Muscle of leg (tissue), 11 donors: Measurements from ENCODE around the gene YPEL3. TPM values are rescaled to one million over a fixed set of nuclear protein-coding genes. Genes with fewer than 3 reads are reported as not detected.

Experiments
- DNase-seq: peaks from one replicate; pipeline ENCODE4 v3.0.0; 2013
- H3K27ac ChIP-seq: one replicate; pipeline ENCODE4 v1.5.1; 2013; ENCODE audit warnings: mild to moderate bottlenecking, low read length, control low read depth
- H3K27me3 ChIP-seq: one replicate; pipeline ENCODE4 v1.6.1; 2013; ENCODE audit warnings: low read length; ENCODE audit not compliant: control insufficient read depth, insufficient read depth
- H3K36me3 ChIP-seq: one replicate; pipeline ENCODE4 v1.6.1; 2013; ENCODE audit warnings: low read length; ENCODE audit not compliant: control insufficient read depth, insufficient read depth
- H3K4me1 ChIP-seq: one replicate; pipeline ENCODE4 v1.6.1; 2013; ENCODE audit warnings: low read length; ENCODE audit not compliant: control insufficient read depth, insufficient read depth
- H3K4me3 ChIP-seq: one replicate; pipeline ENCODE4 v1.5.1; 2013; ENCODE audit warnings: low read length, control low read depth
- H3K9me3 ChIP-seq: replicated peaks from 2 replicates; pipeline ENCODE4 v1.6.1; 2013; ENCODE audit warnings: low read depth, low read length; ENCODE audit not compliant: control insufficient read depth
- WGBS: methylation state at CpG from one replicate; pipeline ENCODE4 v1.1.5; 2013; ENCODE audit warnings: missing lambda C conversion rate; ENCODE audit not compliant: insufficient coverage; 5-methylcytosine and 5-hydroxymethylcytosine counted together
- polyA plus RNA-seq, 8 donors: library from polyadenylated mRNA; unstranded; fragments of 120-200 nt; gene quantifications; one replicate each; pipeline versions ENCODE4 v1.2.1 to v1.2.3, GENCODE V29; 2013; ENCODE audit warnings: inconsistent platforms in 1 of 8, low replicate concordance in 1 of 8; ENCODE audit not compliant: insufficient read length in 8 of 8, insufficient read depth in 1 of 8
- total RNA-seq: library from RNA; stranded (reverse); fragments of 120-200 nt; gene quantifications from one replicate; pipeline ENCODE4 v1.2.4, GENCODE V29; 2013

Gene YPEL3
- total and polyA plus RNA-seq, 9 donors, result 13.9 to 45.8 (median 27.8) TPM

DNA sequence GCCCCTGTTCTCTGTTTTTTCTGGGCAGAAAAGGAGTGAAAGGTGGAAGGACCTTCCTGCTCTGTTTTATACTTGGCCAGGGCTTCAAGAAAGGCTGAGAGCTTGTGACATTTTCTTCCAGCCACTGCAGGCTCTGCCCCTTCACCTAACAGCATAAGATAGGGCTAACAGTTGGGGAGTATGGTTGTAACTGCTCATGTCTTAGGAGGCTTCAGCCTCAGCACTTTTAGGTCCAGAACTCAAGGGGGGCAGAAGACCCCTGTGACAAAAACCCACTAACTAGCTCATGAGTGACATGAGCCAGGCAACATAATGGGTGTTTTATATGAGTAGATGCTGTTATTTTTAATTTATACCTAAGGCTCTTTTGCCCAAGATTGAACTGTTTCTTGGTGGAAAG, 25.5 kb downstream of the YPEL3 start:
- no peak for DNase-seq
- no peak overlapping the region for H3K27ac ChIP-seq
- no peaks in the 10 kb centered on the region for H3K9me3 ChIP-seq
- H3K36me3 ChIP-seq, result peaks cover 63% of the 10 kb centered on the region
- H3K27me3 ChIP-seq, result no peaks in the 10 kb centered on the region
- peaks cover 35% of the 10 kb centered on the region for H3K4me1 ChIP-seq
- no peak overlapping the region for H3K4me3 ChIP-seq

DNA sequence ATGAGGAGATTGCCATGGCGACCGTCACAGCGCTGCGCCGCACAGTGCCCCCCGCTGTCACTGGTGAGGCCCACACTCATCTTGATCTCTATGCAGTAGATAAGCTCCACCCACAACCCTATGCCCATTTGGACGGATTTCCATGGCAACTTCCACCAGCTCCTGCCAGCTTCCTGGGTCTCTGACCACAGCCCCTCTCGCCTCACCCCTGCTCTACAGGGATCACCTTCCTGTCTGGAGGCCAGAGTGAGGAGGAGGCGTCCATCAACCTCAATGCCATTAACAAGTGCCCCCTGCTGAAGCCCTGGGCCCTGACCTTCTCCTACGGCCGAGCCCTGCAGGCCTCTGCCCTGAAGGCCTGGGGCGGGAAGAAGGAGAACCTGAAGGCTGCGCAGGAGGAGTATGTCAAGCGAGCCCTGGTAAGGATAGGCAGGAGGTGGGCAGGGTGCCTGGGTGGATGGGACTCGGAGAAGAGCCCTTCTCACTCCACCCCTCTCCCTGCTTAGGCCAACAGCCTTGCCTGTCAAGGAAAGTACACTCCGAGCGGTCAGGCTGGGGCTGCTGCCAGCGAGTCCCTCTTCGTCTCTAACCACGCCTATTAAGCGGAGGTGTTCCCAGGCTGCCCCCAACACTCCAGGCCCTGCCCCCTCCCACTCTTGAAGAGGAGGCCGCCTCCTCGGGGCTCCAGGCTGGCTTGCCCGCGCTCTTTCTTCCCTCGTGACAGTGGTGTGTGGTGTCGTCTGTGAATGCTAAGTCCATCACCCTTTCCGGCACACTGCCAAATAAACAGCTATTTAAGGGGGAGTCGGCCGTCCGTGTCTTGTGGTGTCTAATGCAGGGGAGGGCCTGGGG, 26.2 kb downstream of the YPEL3 start:
- Histone ChIP-seq H3K9me3 (no peaks in the 10 kb centered on the region), H3K27ac (no peak overlapping the region), H3K4me3 (peak overlapping the region; percentile 2), H3K36me3 (peaks cover 63% of the 10 kb centered on the region), H3K27me3 (no peaks in the 10 kb centered on the region), H3K4me1 (peaks cover 32% of the 10 kb centered on the region)
- 69% methylated on average over 13 of the region's 31 CpGs for WGBS
- peak; percentile 47 for DNase-seq

DNA sequence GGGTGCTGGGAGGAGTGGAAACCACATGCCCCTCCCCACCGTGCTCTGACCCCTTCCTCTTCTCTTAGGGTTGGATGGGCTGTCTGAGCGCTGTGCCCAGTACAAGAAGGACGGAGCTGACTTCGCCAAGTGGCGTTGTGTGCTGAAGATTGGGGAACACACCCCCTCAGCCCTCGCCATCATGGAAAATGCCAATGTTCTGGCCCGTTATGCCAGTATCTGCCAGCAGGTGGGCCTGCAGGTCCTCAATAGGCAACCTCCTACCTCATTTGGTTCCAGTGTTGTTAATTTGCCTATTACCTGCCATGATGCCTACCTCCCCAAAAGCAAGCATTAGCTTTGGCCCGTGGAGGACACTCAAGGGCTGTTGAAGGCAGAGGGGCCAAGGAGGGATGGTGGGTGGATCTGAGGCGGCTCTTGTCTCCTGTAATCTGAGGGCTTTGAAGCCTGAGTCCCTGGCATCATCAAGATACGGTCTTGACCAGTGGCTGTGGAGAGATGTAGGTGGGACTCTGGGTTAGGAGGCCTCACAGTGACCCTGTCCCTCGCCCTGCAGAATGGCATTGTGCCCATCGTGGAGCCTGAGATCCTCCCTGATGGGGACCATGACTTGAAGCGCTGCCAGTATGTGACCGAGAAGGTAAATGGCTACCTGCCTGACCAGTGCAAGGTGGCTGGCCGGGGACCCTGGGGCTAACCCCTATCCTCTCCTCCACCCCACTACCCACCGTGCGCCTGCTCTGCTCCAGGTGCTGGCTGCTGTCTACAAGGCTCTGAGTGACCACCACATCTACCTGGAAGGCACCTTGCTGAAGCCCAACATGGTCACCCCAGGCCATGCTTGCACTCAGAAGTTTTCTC, 27.0 kb downstream of the YPEL3 start:
- Histone ChIP-seq H3K36me3 (peaks cover 63% of the 10 kb centered on the region), H3K27me3 (no peaks in the 10 kb centered on the region), H3K9me3 (no peaks in the 10 kb centered on the region), H3K27ac (no peak overlapping the region), H3K4me1 (peaks cover 38% of the 10 kb centered on the region), H3K4me3 (no peak overlapping the region)
- peak; percentile 29 for DNase-seq
- WGBS, result 84% methylated on average over 13 of the region's 17 CpGs

DNA sequence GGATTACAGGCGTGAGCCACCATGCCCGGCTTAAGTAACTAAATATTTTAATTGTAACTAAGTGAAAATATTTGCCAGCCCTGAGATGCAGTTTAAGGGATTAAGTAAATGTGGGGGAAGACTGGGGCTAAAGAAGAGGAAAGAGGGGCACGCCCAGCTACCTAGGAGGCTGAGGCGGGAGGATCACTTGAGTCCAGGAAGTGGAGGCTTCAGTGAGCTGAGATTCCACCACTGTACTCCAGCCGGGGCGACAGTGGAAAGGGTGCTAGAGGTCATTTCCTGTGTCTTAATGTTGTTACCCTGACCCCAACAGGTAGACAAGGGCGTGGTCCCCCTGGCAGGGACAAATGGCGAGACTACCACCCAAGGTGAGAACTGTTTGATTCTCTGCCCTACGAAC, 27.7 kb downstream of the YPEL3 start:
- DNase-seq, result no peak
- Histone ChIP-seq H3K36me3 (peaks cover 59% of the 10 kb centered on the region), H3K9me3 (no peaks in the 10 kb centered on the region), H3K4me1 (peaks cover 45% of the 10 kb centered on the region), H3K27me3 (no peaks in the 10 kb centered on the region), H3K4me3 (no peak overlapping the region), H3K27ac (no peak overlapping the region)
- WGBS, result 100% methylated on average over 4 of the region's 9 CpGs

DNA sequence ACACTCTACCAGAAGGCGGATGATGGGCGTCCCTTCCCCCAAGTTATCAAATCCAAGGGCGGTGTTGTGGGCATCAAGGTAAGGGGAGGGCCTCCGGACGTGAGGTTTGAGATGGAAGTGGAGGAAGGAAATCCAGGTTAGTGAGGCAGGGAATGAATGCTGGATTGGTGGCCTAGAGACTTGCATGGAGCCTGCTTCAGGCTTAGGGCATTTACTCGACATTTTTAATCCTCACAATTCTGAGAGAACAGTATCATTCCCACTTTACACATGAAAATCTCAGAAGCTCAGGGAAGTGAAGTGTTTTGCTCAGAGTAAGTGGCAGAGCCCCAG, 28.5 kb downstream of the YPEL3 start:
- Histone ChIP-seq H3K27ac (peak overlapping the region; percentile 36), H3K4me3 (peak overlapping the region; percentile 98), H3K36me3 (peaks cover 55% of the 10 kb centered on the region), H3K4me1 (peaks cover 51% of the 10 kb centered on the region), H3K9me3 (no peaks in the 10 kb centered on the region), H3K27me3 (no peaks in the 10 kb centered on the region)
- no CpG with 5 or more reads among the region's 6 CpGs for WGBS
- DNase-seq, result no peak

DNA sequence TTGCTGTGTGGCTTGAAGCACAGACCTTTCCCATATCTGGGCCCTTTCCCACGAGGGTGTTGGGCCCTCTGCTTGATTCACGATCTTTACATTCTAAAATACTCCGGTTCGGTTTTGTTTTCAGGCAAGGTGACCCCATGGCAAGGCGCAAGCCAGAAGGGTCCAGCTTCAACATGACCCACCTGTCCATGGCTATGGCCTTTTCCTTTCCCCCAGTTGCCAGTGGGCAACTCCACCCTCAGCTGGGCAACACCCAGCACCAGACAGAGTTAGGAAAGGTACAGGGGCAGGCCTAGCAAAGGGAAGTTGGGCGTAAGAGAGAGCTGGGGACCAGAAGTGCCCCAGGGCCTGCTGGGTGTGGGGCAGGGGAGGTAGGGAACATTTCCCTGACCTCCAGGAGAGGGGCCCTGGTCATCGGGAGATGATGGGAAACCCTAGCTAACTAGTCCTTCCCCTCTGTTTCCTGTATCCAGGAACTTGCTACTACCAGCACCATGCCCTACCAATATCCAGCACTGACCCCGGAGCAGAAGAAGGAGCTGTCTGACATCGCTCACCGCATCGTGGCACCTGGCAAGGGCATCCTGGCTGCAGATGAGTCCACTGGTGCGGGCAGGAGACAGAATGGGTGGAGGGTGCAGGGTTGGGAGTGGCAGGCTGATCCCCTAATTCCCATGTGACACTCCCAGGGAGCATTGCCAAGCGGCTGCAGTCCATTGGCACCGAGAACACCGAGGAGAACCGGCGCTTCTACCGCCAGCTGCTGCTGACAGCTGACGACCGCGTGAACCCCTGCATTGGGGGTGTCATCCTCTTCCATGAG, 29.0 kb downstream of the YPEL3 start:
- Histone ChIP-seq H3K4me1 (peaks cover 57% of the 10 kb centered on the region), H3K27me3 (no peaks in the 10 kb centered on the region), H3K27ac (peak overlapping the region; percentile 97), H3K9me3 (no peaks in the 10 kb centered on the region), H3K4me3 (peak overlapping the region; percentile 98), H3K36me3 (peaks cover 50% of the 10 kb centered on the region)
- peak; percentile 69 for DNase-seq
- 37% methylated on average over 11 of the region's 21 CpGs for WGBS

DNA sequence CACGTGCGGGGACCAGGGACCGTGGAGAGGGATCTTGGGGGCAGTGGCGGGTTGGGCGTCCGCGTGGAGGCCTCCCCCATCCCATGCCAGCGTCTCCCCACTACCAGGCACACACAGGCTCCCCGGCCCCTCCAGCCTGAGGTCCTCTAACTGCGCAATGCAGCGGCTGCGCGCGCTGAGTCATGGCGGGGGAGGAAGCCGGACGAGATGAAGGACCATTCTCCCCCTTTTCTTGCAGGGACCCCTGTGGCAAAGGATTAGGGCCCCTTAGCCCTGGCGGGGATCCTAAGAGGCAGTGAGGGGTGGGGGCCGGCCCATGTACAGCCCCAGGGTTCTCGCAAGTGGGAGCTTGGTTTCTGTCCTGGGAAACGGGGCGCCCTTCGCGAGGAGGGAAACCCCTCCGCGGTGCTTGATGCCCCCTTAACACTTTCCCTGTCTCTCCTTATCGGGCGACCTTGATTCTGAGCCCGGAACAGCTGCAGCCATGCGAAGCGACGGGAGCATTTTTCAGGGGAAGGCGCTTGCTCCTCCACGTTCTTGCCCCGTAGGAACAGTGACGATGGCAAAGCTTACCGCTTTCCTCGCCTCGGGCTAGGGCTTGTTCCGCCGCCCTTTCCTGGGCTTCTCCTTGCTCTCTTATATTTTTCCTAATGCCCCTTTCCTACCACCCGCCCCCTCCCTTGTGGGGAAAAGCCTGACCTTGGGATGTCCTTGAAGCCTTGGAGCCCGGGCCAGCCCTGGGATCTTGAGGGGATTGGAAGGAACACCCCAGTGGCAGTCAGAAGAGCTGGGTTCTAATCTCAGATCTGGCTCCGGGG, 29.9 kb downstream of the YPEL3 start:
- DNase-seq, result peak; percentile 70
- Histone ChIP-seq H3K27me3 (no peaks in the 10 kb centered on the region), H3K4me3 (peak overlapping the region; percentile 98), H3K27ac (peak overlapping the region; percentile 97), H3K4me1 (peaks cover 64% of the 10 kb centered on the region), H3K9me3 (no peaks in the 10 kb centered on the region), H3K36me3 (peaks cover 42% of the 10 kb centered on the region)
- under 1% methylated on average over 31 of the region's 44 CpGs for WGBS

DNA sequence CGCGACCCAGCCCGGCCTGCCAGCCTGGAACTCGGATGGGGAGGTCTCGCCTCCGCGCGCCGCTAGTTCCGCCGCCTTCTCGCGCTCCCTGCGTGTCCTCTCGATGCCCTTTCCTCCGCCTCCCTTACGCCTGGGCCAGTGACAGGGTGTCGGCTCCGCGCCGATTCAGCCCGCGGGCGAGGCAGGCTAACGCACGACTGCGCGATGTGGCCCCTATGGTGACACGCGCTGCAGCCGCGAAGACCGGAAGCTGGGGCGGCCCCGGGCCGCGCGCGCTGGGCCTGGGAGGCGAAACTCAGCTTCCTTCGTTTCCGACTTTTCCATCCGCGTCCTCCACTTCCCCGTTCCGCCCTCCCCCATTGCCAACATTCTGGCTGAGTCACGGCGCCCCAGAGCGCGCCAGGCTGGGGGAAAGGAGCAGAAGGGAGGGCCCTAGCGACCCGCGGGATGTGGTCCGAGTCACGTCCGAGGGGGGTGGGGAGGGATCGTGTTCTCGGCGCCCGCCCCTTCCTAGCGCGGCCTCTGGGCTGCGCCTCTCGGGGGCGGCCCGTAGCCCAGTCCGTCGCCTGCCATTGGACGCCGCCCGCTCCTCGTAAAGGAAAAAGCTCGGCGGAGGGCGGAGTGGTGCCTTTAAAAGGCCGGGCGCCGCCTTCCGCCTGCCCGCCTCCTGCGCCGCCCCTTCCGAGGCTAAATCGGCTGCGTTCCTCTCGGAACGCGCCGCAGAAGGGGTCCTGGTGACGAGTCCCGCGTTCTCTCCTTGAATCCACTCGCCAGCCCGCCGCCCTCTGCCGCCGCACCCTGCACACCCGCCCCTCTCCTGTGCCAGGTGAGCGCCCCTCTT, 30.7 kb downstream of the YPEL3 start, which contains the start of gene ALDOA:
Gene ALDOA (plus strand): TSS at position 659 of the 841 bp plus-strand sequence. CDS start 1,138 bp downstream, outside the sequence.
- H3K27me3 ChIP-seq, result no peaks in the 10 kb centered on the region
- H3K36me3 ChIP-seq, result peaks cover 36% of the 10 kb centered on the region
- peak within 1 kb of the TSS; percentile 98 for H3K4me3 ChIP-seq
- peak; percentile 99 for DNase-seq
- WGBS, result under 1% methylated on average over 83 of the region's 99 CpGs
- H3K9me3 ChIP-seq, result no peaks in the 10 kb centered on the region
- peaks cover 72% of the 10 kb centered on the region for H3K4me1 ChIP-seq
- H3K27ac ChIP-seq, result peak within 1 kb of the TSS; percentile 97

DNA sequence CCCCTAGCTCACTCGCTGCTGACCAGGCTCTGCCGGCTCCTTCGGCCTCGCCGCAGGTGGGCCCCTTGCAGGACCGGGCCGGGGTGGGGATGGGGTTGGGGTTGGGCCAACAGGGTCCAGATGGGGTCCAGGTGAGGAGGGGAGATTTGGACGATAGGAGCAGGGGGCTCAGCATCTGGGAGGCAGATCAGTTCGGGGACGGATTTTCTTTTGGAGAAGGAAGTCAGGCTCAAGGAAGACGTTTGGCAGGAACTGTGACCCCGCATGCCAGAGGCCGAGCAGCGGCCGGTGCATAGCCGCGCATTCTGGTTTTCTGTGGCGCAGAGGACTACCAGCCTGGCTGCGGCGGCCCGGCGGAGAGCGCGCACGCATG, 31.3 kb downstream of the YPEL3 start:
- Histone ChIP-seq H3K4me3 (peak overlapping the region; percentile 58), H3K9me3 (no peaks in the 10 kb centered on the region), H3K27me3 (no peaks in the 10 kb centered on the region), H3K36me3 (peaks cover 30% of the 10 kb centered on the region), H3K27ac (peak overlapping the region; percentile 95), H3K4me1 (peaks cover 73% of the 10 kb centered on the region)
- DNase-seq, result no peak
- under 1% methylated on average over 25 of the region's 25 CpGs for WGBS
